Type B pancreatic cell (in vitro differentiated cells): Measurements from ENCODE around the gene BDKRB2. TPM values are rescaled to one million over a fixed set of nuclear protein-coding genes. Genes with fewer than 3 reads are reported as not detected.

Source experiments
- DNase-seq: peaks from one replicate; pipeline ENCODE4 v3.0.0; 2021; ENCODE audit warnings: mixed read lengths; ENCODE audit not compliant: unreplicated experiment; ENCODE audit errors: extremely low spot score
- H3K27ac Mint-ChIP-seq: 2 replicates; pipeline ENCODE4 v1.8.0; 2021; ENCODE audit warnings: mild to moderate bottlenecking, mixed read lengths
- H3K27me3 Mint-ChIP-seq: 2 replicates; pipeline ENCODE4 v1.8.0; 2021; ENCODE audit warnings: mixed read lengths
- H3K36me3 Mint-ChIP-seq: 2 replicates; pipeline ENCODE4 v1.8.0; 2021; ENCODE audit warnings: mixed read lengths
- H3K4me1 Mint-ChIP-seq: one replicate; pipeline ENCODE4 v1.8.0; 2021; ENCODE audit warnings: mixed read lengths; ENCODE audit not compliant: unreplicated experiment
- H3K4me3 Mint-ChIP-seq: 2 replicates; pipeline ENCODE4 v1.8.0; 2021; ENCODE audit warnings: mild to moderate bottlenecking, mixed read lengths
- H3K9me3 Mint-ChIP-seq: 2 replicates; pipeline ENCODE4 v1.8.0; 2021; ENCODE audit warnings: mixed read lengths
- CTCF ChIP-seq: fragments of 200-600 bp; sonication (generic); conservative IDR thresholded peaks from 2 replicates; pipeline ENCODE4 v1.5.0; 2021; ENCODE audit warnings: antibody characterized with exemption, mild to moderate bottlenecking
- total RNA-seq: library from RNA; stranded (reverse); gene quantifications from 2 replicates; pipeline ENCODE4 v1.2.1, GENCODE V29; 2021; ENCODE audit warnings: low replicate concordance

Gene BDKRB2
- total RNA-seq, 1 donor from 2014 or later: 2.1 TPM

- TF ChIP-seq CTCF: no peak
- Mint-ChIP-seq H3K27me3 (peaks cover 13% of the 10 kb centered on the region), H3K4me3 (no peak overlapping the region), H3K9me3 (no peaks in the 10 kb centered on the region), H3K4me1 (peaks cover 19% of the 10 kb centered on the region), H3K36me3 (no peaks in the 10 kb centered on the region), H3K27ac (no peak overlapping the region)
- DNase-seq: no peak
Measured at GRCh38 chr14:96201157-96201556, 3.5 kb upstream of the BDKRB2 start.

GRCh38 chr14:96201965-96202364 lies 2.7 kb upstream of the BDKRB2 start:
- Mint-ChIP-seq H3K27me3 (peaks cover 13% of the 10 kb centered on the region), H3K4me1 (peaks cover 19% of the 10 kb centered on the region), H3K9me3 (no peaks in the 10 kb centered on the region), H3K4me3 (no peak overlapping the region), H3K27ac (no peak overlapping the region), H3K36me3 (no peaks in the 10 kb centered on the region)
- no peak for DNase-seq
- TF ChIP-seq CTCF: no peak

- Mint-ChIP-seq H3K4me1 (peaks cover 19% of the 10 kb centered on the region), H3K27ac (peak overlapping the region; percentile 13), H3K36me3 (no peaks in the 10 kb centered on the region), H3K27me3 (peaks cover 13% of the 10 kb centered on the region), H3K9me3 (no peaks in the 10 kb centered on the region), H3K4me3 (no peak overlapping the region)
- DNase-seq: no peak
- no peak for TF ChIP-seq CTCF
Measured at GRCh38 chr14:96202441-96203094, 2.1 kb upstream of the BDKRB2 start.

- Mint-ChIP-seq H3K4me3 (peak overlapping the region; percentile 69), H3K36me3 (no peaks in the 10 kb centered on the region), H3K27me3 (peaks cover 13% of the 10 kb centered on the region), H3K9me3 (no peaks in the 10 kb centered on the region), H3K4me1 (peaks cover 19% of the 10 kb centered on the region), H3K27ac (no peak overlapping the region)
- TF ChIP-seq CTCF: no peak
- no peak for DNase-seq
Measured at GRCh38 chr14:96203116-96203515, 1.5 kb upstream of the BDKRB2 start.

DNA sequence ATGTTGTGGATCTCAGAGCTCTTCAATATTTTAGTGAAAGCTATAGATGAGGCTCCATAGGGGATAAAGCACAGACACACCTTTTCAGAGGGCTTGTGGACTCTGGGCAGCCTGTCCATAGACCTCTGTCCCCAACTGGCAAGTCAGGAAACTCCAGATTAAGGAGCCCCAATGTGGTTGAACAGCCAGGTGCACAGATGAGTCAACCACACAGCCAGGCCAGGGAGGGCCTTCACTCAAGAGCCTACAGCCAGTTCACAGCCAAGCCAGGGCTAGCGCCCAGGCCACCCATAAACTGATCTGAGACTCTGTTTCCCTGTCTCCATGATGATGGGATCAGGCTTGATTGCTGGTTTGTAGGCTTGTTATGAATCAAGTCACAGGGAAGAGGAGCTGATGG lies 1.0 kb upstream of the BDKRB2 start:
- Mint-ChIP-seq H3K27me3 (peaks cover 13% of the 10 kb centered on the region), H3K27ac (peak overlapping the region; percentile 90), H3K4me3 (peak overlapping the region; percentile 84), H3K9me3 (no peaks in the 10 kb centered on the region), H3K4me1 (peaks cover 16% of the 10 kb centered on the region), H3K36me3 (no peaks in the 10 kb centered on the region)
- DNase-seq: no peak
- no peak for TF ChIP-seq CTCF
